ENCODE results near the gene NRG2. TPM values are rescaled to one million over a fixed set of nuclear protein-coding genes. Genes with fewer than 3 reads are reported as not detected.

NRG2 gene
- total RNA-seq, 1 donor from 2014 or later = not detected

Other genes starting within 250 kb of the NRG2 start
- gene PSD2, start 247.5 kb downstream of the NRG2 start, total RNA-seq (ENCODE audit: insufficient read depth, low replicate concordance) = 0.24 TPM
- gene PURA, start 70.8 kb upstream of the NRG2 start, total RNA-seq (ENCODE audit: insufficient read depth, low replicate concordance) = 24.1 TPM
- gene IGIP, start 82.6 kb upstream of the NRG2 start, total RNA-seq (ENCODE audit: insufficient read depth, low replicate concordance) = 26.7 TPM
- gene CYSTM1, start 131.9 kb upstream of the NRG2 start, total RNA-seq (ENCODE audit: insufficient read depth, low replicate concordance) = 6.3 TPM